ENCODE measurements around the gene SLC7A10. TPM values are rescaled to one million over a fixed set of nuclear protein-coding genes. Genes with fewer than 3 reads are reported as not detected.

SLC7A10 gene
- total RNA-seq, 4 donors from 2014 or later = not detected

- H3K4me3 ChIP-seq = peak overlapping the region; percentile 77 to 100 (median 84)
- DNase-seq = no peak
- ATAC-seq = peak; percentile 4 to 16
- peaks cover 17 to 29% of the 10 kb centered on the region in 2 donors for H3K4me1 ChIP-seq
- H3K27me3 ChIP-seq = no peaks in the 10 kb centered on the region
- H3K36me3 ChIP-seq = no peaks in the 10 kb centered on the region
- in situ Hi-C loops (cut with MboI; ENCODE audit: low sequenced_read_pairs in 4 of 4) (no loop called here), intact Hi-C loops (cut with DNase I; ENCODE audit: low total_unique reads) (loop anchor here (1.0 to 10.0 kb wide), 5 partner anchors 31 to 1499 kb away; partner anchors contain the start of genes CEBPA, CEP89, FAAP24 and GPATCH1)
- H3K27ac ChIP-seq = peak overlapping the region; percentile 89 to 97 (median 92)
- H3K9me3 ChIP-seq = no peaks in the 10 kb centered on the region
- TF ChIP-seq POLR2A (IDR thresholded peaks at IDR 0.05) = no peak
- no peak for TF ChIP-seq CTCF (IDR thresholded peaks at IDR 0.05 in 4 of 5, conservative IDR thresholded peaks at IDR 0.05 in 1 of 5)
These were observed 49.6 kb downstream of the SLC7A10 start for GRCh38 chr19:33175886-33176669.

- TF ChIP-seq CTCF (IDR thresholded peaks at IDR 0.05 in 4 of 5, conservative IDR thresholded peaks at IDR 0.05 in 1 of 5) (no peak), POLR2A (IDR thresholded peaks at IDR 0.05) (no peak)
- ATAC-seq = no peak
- in situ Hi-C loops (cut with MboI; ENCODE audit: low sequenced_read_pairs in 4 of 4) (no loop called here), intact Hi-C loops (cut with DNase I; ENCODE audit: low total_unique reads) (loop anchor here (5.0 to 10.0 kb wide), 3 partner anchors 127 to 1500 kb away; partner anchors contain the start of genes CEBPA, CEP89, FAAP24 and SCGB2B2)
- no peak for DNase-seq
- no peaks in the 10 kb centered on the region for H3K27me3 ChIP-seq
- H3K4me3 ChIP-seq = peak overlapping the region in 3 of 4 donors; percentile 77 to 91 (median 78)
- peaks cover 17 to 29% of the 10 kb centered on the region in 2 donors for H3K4me1 ChIP-seq
- no peaks in the 10 kb centered on the region for H3K9me3 ChIP-seq
- H3K27ac ChIP-seq = peak overlapping the region in 1 of 4 donors; percentile 97
- H3K36me3 ChIP-seq = no peaks in the 10 kb centered on the region
These were observed 50.4 kb downstream of the SLC7A10 start for GRCh38 chr19:33175156-33175782.

DNA sequence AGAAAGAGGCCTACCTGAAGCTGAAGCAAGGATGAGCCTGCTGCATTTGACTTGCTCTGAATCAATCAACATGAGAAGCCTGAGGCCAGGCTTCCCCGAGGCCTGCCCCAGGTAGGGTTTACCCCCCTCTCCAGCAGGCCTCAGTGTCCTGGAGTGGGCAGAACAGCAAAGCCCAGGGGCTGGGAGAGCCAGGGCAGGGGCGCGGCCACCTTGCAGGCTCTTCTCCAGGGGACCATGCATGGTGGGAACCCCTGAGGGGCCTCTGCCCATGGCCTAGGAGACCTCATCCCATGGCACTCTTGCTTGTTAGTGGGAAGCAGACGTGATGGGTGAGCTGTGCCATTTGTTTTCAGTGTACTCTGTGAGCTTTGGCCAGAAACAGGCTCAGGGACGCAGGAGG, 51.5 kb downstream of the SLC7A10 start:
- intact Hi-C loops (cut with DNase I; ENCODE audit: low total_unique reads) = loop anchor here (10.0 kb wide), 1 partner anchor 1501 kb away; the partner anchor contains the start of genes SCGB2B2 and ZNF302
- TF ChIP-seq CTCF (IDR thresholded peaks at IDR 0.05 in 4 of 5, conservative IDR thresholded peaks at IDR 0.05 in 1 of 5) (no peak), POLR2A (IDR thresholded peaks at IDR 0.05) (no peak)
- H3K9me3 ChIP-seq = no peaks in the 10 kb centered on the region
- DNase-seq (no peak), ATAC-seq (no peak)
- no peak overlapping the region for H3K27ac ChIP-seq
- H3K27me3 ChIP-seq = no peaks in the 10 kb centered on the region
- in situ Hi-C loops (cut with MboI; ENCODE audit: low sequenced_read_pairs in 4 of 4) = no loop called here
- peaks cover 17 to 29% of the 10 kb centered on the region in 2 donors for H3K4me1 ChIP-seq
- H3K4me3 ChIP-seq = no peak overlapping the region
- no peaks in the 10 kb centered on the region for H3K36me3 ChIP-seq

DNA sequence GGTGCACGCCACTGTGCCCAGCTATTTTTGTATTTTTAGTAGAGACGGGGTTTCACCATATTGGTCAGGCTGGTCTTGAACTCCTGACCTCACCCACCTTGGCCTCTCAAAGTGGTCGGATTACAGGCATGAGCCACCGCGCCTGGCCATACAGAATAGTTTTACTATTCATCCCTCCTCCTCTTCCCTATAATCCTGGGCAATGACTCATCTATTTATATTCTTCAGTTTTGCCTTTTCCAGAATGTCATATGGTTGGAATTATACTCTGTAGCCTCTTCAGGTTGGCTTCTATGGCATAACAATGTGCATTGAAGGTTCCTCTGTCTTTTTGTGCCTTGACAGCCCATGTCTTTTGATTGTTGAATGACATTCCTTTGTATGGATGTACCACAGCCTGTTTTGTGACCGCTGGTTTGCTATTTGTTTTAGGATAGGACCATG, 53.7 kb downstream of the SLC7A10 start:
- Histone ChIP-seq H3K36me3 (no peaks in the 10 kb centered on the region), H3K4me3 (no peak overlapping the region), H3K9me3 (no peaks in the 10 kb centered on the region), H3K27me3 (no peaks in the 10 kb centered on the region), H3K4me1 (peaks cover 12 to 18% of the 10 kb centered on the region in 2 donors), H3K27ac (no peak overlapping the region)
- intact Hi-C loops (cut with DNase I; ENCODE audit: low total_unique reads) = loop anchor here (10.0 kb wide), 1 partner anchor 1503 kb away; the partner anchor contains the start of genes SCGB2B2 and ZNF302
- no peak for TF ChIP-seq CTCF (IDR thresholded peaks at IDR 0.05 in 4 of 5, conservative IDR thresholded peaks at IDR 0.05 in 1 of 5)
- no peak for TF ChIP-seq POLR2A (IDR thresholded peaks at IDR 0.05)
- DNase-seq = no peak
- ATAC-seq = no peak
- in situ Hi-C loops (cut with MboI; ENCODE audit: low sequenced_read_pairs in 4 of 4) = no loop called here
